HG03342 (cell line): ENCODE results near the gene S100A9.

ENCODE experiments used
- ATAC-seq: cut with Tn5 transposase; IDR thresholded peaks from one replicate; pipeline ENCODE4 v1.9.1; 2021; ENCODE audit warnings: mild to moderate bottlenecking, moderate library complexity; ENCODE audit not compliant: unreplicated experiment

Gene S100A9

GRCh38 chr1:153386500-153386901 lies 28.8 kb downstream of the S100A9 start:
- ATAC-seq = no peak

GRCh38 chr1:153387001-153387400 lies 29.3 kb downstream of the S100A9 start:
- no peak for ATAC-seq

- ATAC-seq = no peak
These were observed 30.1 kb downstream of the S100A9 start for GRCh38 chr1:153387785-153388184.

GRCh38 chr1:153389401-153389800 lies 31.7 kb downstream of the S100A9 start:
- no peak for ATAC-seq

GRCh38 chr1:153389973-153390879 lies 32.6 kb downstream of the S100A9 start:
- no peak for ATAC-seq

GRCh38 chr1:153390938-153391710 lies 33.5 kb downstream of the S100A9 start, which contains the start of gene S100A8:
Gene S100A8, minus strand, starts transcription at chr1:153391073. Its CDS starts 538 bp downstream, at chr1:153390535.
- no peak for ATAC-seq

GRCh38 chr1:153392258-153392657 lies 34.6 kb downstream of the S100A9 start:
- no peak for ATAC-seq

GRCh38 chr1:153392822-153393221 lies 35.2 kb downstream of the S100A9 start:
- ATAC-seq = no peak

GRCh38 chr1:153393926-153394325 lies 36.3 kb downstream of the S100A9 start:
- ATAC-seq = no peak

GRCh38 chr1:153394391-153394790 lies 36.7 kb downstream of the S100A9 start:
- ATAC-seq = no peak

- no peak for ATAC-seq
These were observed 37.6 kb downstream of the S100A9 start for GRCh38 chr1:153395136-153395685.

GRCh38 chr1:153395776-153396175 lies 38.1 kb downstream of the S100A9 start:
- no peak for ATAC-seq

- no peak for ATAC-seq
These were observed 38.8 kb downstream of the S100A9 start for GRCh38 chr1:153396461-153396860.

GRCh38 chr1:153397051-153397923 lies 39.6 kb downstream of the S100A9 start:
- no peak for ATAC-seq

GRCh38 chr1:153397924-153398651 lies 40.4 kb downstream of the S100A9 start:
- no peak for ATAC-seq

- no peak for ATAC-seq
These were observed 41.9 kb downstream of the S100A9 start for GRCh38 chr1:153399401-153400055.

GRCh38 chr1:153400244-153400643 lies 42.6 kb downstream of the S100A9 start:
- ATAC-seq = no peak

GRCh38 chr1:153401461-153401860 lies 43.8 kb downstream of the S100A9 start:
- ATAC-seq = no peak

GRCh38 chr1:153402226-153402625 lies 44.6 kb downstream of the S100A9 start:
- no peak for ATAC-seq
